Neuron (in vitro differentiated cells): ENCODE results near the gene FGF14.

Experiments used
- H2AFZ ChIP-seq: one replicate; pipeline ENCODE4 v1.6.1; 2013; ENCODE audit warnings: low read depth, mild to moderate bottlenecking, inconsistent platforms, low read length, moderate library complexity
- H3K27me3 ChIP-seq: one replicate; pipeline ENCODE4 v1.6.1; 2013; ENCODE audit warnings: low read length; ENCODE audit not compliant: insufficient read depth
- H3K36me3 ChIP-seq: one replicate; pipeline ENCODE4 v1.6.1; 2013; ENCODE audit warnings: low read length; ENCODE audit not compliant: insufficient read depth
- H3K4me1 ChIP-seq: one replicate; pipeline ENCODE4 v1.6.1; 2013; ENCODE audit warnings: low read length; ENCODE audit not compliant: insufficient read depth
- H3K4me3 ChIP-seq: 2 replicates; pipeline ENCODE4 v1.5.1; 2013; ENCODE audit warnings: mild to moderate bottlenecking, low read length, moderate library complexity
- H3K9me3 ChIP-seq: one replicate; pipeline ENCODE4 v1.6.1; 2013; ENCODE audit warnings: low read length

Gene FGF14

DNA sequence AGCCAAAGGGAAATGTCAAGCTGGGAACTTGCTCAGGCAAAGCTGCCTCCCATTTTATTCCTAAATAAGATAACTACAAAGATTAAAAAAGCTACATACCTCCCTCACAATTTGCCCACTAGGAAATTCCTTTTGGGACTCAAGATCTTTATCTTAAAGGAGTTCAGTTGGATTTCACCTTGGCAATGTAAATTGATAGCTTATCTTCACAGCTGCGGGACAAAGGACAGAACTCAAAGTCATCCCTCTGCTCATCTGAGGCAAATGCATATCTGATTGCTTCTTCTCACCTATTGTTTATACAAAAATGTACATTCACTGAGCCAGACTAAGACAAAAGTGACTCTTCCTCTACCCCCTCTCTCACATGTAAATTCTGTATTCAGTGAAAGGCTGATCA, 47.8 kb downstream of the FGF14 start:
- Histone ChIP-seq H3K36me3 (no peaks in the 10 kb centered on the region), H2AFZ (no peak overlapping the region), H3K4me3 (no peak overlapping the region), H3K9me3 (peaks cover 3% of the 10 kb centered on the region), H3K4me1 (no peaks in the 10 kb centered on the region), H3K27me3 (no peaks in the 10 kb centered on the region)

DNA sequence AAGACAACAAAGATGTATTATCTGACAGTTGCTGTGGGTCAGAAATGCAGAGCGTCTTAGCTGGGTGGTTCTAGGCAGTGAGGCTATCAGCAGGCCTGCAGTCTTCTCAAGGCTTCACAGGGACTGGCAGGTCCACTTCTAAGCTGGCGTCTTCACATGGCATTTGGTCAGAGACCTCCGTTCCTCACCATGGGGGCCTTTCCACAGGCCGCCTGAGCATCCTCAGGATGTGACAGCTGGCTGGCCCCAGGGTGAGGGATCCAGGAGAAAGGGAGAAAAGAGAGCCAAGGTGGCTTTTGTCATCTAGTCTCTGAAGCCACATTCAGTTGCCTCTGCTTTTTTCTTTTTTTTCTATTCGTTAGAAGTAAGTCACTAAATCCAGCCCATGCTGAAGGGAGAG, 50.3 kb downstream of the FGF14 start:
- Histone ChIP-seq H3K4me1 (no peaks in the 10 kb centered on the region), H3K9me3 (peaks cover 3% of the 10 kb centered on the region), H3K27me3 (no peaks in the 10 kb centered on the region), H3K4me3 (no peak overlapping the region), H2AFZ (no peak overlapping the region), H3K36me3 (no peaks in the 10 kb centered on the region)

DNA sequence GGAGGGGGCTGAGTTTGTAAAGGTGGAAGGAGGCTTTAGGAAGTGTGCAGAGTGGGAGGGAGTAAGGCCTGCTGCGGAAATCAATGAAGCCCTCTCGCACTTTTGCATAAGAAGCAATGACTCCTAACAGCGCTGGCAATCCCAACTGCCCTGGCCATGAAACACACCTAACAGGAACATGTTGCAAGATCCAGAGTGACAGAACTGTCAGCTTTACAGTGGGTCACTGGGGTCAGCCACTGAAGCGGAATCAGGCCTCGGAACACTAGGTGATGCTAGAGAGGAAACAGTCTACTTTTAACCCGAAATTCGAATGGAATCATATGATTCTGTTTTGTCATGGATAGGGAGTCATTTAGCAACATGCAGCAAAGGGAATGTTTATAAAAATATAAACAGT, 54.4 kb downstream of the FGF14 start:
- no peak overlapping the region for H2AFZ ChIP-seq
- peaks cover 10% of the 10 kb centered on the region for H3K4me1 ChIP-seq
- H3K36me3 ChIP-seq: no peaks in the 10 kb centered on the region
- H3K9me3 ChIP-seq: no peaks in the 10 kb centered on the region
- H3K4me3 ChIP-seq: no peak overlapping the region
- no peaks in the 10 kb centered on the region for H3K27me3 ChIP-seq

DNA sequence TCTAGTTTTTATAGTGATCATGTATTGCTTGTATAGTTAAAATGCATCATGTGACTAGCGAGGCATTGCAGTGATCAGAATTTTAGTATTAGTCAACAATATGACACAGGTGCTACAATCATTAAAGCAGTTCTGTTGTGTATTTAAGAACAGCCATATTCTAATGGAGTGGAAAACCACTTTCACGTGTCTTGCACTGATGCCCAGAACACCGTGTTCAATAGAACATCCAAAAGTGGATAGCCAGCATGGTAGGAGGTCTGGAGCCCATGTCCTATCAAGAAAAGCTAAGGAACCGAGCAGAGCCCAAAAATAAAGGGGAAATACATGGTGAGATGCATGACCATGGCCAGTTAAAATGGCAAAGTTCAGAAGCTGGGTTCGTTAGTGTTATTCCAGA, 55.1 kb downstream of the FGF14 start:
- H3K4me1 ChIP-seq: peaks cover 10% of the 10 kb centered on the region
- no peaks in the 10 kb centered on the region for H3K36me3 ChIP-seq
- H2AFZ ChIP-seq: no peak overlapping the region
- H3K4me3 ChIP-seq: no peak overlapping the region
- H3K9me3 ChIP-seq: no peaks in the 10 kb centered on the region
- no peaks in the 10 kb centered on the region for H3K27me3 ChIP-seq

GRCh38 chr13:102344410-102344809, 57.4 kb downstream of the FGF14 start:
- Histone ChIP-seq H3K9me3 (no peaks in the 10 kb centered on the region), H3K4me1 (peaks cover 10% of the 10 kb centered on the region), H3K36me3 (no peaks in the 10 kb centered on the region), H3K4me3 (no peak overlapping the region), H2AFZ (no peak overlapping the region), H3K27me3 (no peaks in the 10 kb centered on the region)

GRCh38 chr13:102333320-102334198, 68.3 kb downstream of the FGF14 start:
- no peak overlapping the region for H2AFZ ChIP-seq
- H3K4me3 ChIP-seq: no peak overlapping the region
- peaks cover 12% of the 10 kb centered on the region for H3K4me1 ChIP-seq
- no peaks in the 10 kb centered on the region for H3K9me3 ChIP-seq
- no peaks in the 10 kb centered on the region for H3K36me3 ChIP-seq
- H3K27me3 ChIP-seq: no peaks in the 10 kb centered on the region

- no peak overlapping the region for H2AFZ ChIP-seq
- no peaks in the 10 kb centered on the region for H3K36me3 ChIP-seq
- no peak overlapping the region for H3K4me3 ChIP-seq
- no peaks in the 10 kb centered on the region for H3K27me3 ChIP-seq
- peaks cover 8% of the 10 kb centered on the region for H3K4me1 ChIP-seq
- no peaks in the 10 kb centered on the region for H3K9me3 ChIP-seq
These were observed 72.9 kb downstream of the FGF14 start for GRCh38 chr13:102328909-102329308.

- Histone ChIP-seq H3K4me1 (no peaks in the 10 kb centered on the region), H3K9me3 (no peaks in the 10 kb centered on the region), H3K27me3 (no peaks in the 10 kb centered on the region), H3K36me3 (no peaks in the 10 kb centered on the region), H2AFZ (no peak overlapping the region), H3K4me3 (no peak overlapping the region)
These were observed 74.7 kb downstream of the FGF14 start for GRCh38 chr13:102327119-102327617.

GRCh38 chr13:102326381-102327118, 75.3 kb downstream of the FGF14 start:
- Histone ChIP-seq H3K4me3 (no peak overlapping the region), H3K27me3 (no peaks in the 10 kb centered on the region), H3K4me1 (no peaks in the 10 kb centered on the region), H3K9me3 (no peaks in the 10 kb centered on the region), H2AFZ (no peak overlapping the region), H3K36me3 (no peaks in the 10 kb centered on the region)

GRCh38 chr13:102325321-102325720, 76.5 kb downstream of the FGF14 start:
- Histone ChIP-seq H2AFZ (no peak overlapping the region), H3K4me1 (no peaks in the 10 kb centered on the region), H3K9me3 (no peaks in the 10 kb centered on the region), H3K4me3 (no peak overlapping the region), H3K36me3 (no peaks in the 10 kb centered on the region), H3K27me3 (no peaks in the 10 kb centered on the region)

DNA sequence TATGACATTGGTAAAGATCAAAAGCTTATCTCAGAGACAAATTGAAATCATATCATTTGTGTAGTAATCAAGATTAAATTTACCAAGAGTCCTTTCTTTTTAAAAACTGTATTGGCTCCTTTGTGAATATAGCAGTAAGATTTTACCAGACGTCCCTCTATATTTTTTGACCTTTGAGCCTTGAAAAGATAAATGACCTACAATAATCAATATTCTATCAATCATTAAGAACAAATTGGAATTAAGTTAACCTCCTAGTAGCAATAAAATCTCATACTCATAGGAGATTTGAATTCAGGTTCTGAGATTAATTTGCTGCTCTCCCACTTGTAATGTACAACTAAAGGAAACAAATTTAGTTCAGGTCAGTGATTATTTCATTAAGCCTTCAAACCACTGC, 78.3 kb downstream of the FGF14 start:
- Histone ChIP-seq H2AFZ (no peak overlapping the region), H3K9me3 (no peaks in the 10 kb centered on the region), H3K4me1 (no peaks in the 10 kb centered on the region), H3K27me3 (no peaks in the 10 kb centered on the region), H3K36me3 (no peaks in the 10 kb centered on the region), H3K4me3 (no peak overlapping the region)

DNA sequence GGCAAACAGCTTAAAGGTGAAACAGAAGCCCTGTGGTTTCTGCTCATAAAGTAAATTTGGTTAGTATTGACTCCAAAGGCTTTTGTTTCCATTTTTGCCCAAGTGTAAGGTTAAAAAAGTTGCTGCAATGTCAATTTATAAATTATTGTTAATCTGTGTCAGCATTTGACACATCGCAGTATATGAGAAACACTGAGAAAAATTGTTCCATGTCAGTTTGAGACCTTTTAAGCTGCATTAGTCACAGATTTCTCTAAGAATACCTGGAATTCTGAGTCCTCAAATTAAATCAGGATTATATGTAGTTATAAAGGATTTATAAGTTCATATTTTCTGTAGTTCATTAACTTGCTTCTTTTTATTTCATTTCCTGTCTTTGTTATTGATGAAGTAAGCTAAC, 78.8 kb downstream of the FGF14 start:
- Histone ChIP-seq H3K4me1 (no peaks in the 10 kb centered on the region), H3K36me3 (no peaks in the 10 kb centered on the region), H3K4me3 (no peak overlapping the region), H2AFZ (no peak overlapping the region), H3K27me3 (no peaks in the 10 kb centered on the region), H3K9me3 (no peaks in the 10 kb centered on the region)

DNA sequence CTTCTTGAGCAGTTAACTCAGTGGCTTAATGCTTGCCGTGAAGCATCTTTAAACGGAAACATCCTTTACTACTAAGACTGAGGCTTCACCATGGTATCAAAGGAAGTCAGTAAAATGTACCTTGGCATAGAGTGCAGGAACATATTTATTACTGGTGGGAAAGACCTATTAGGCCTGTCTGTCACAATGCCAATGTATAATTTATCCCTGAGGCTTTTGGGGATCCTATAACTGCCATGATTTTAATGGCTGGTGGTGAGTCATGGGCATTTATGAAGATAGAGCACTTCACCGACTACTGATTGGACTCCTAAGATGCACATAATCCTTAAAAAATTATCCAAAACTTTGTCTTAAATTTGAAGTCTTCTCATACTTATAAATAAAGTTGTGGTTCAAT, 79.6 kb downstream of the FGF14 start:
- Histone ChIP-seq H3K36me3 (no peaks in the 10 kb centered on the region), H3K9me3 (no peaks in the 10 kb centered on the region), H3K27me3 (no peaks in the 10 kb centered on the region), H2AFZ (no peak overlapping the region), H3K4me3 (no peak overlapping the region), H3K4me1 (no peaks in the 10 kb centered on the region)
